ENCODE results near the gene DGKZ. TPM values are rescaled to one million over a fixed set of nuclear protein-coding genes. Genes with fewer than 3 reads are reported as not detected.

The DGKZ gene
- total and polyA plus RNA-seq, 2 donors (not counting 3 experiments of a cell fraction or from before 2014, with no cell fraction given), result 88.8 to 127 TPM

DNA sequence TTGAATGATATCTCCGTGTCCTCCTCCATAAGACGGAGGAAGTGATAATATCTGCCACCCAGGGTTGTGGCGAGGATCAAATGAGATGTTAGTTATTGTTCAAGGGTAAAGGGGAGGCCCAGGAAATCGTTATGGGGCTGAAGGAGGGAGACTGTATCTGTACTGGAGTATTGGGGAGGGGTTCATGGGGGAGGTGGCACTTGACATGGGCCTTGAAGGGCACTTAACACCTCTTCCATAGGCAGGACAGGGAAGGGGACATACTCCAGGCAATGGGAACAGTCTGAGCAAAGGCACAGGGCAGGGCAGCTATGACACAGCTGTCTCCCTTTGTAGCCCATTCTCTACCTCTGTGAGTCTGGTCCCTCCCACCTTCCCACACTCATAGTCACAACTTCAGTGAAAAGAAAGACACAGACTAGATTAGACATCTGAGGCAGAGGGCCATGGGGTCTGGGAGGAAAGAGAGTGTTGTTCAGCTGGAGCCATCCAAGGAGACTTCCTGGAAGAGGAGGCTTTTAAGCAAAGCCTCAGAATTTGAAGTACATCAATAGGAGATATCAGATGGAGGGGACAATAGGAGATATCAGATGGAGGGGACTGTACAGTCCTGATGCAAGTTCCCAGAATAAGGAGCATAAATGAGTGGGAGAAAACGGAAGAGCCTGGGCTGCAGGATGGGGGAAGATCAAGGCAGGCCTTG, 15.8 kb upstream of the DGKZ start:
- Histone ChIP-seq H3K27me3 (ENCODE audit: control insufficient read depth in 2 of 2, insufficient read depth in 2 of 2, low read length in 2 of 2) (peaks cover 46 to 51% of the 10 kb centered on the region in 2 experiments), H3K4me1 (ENCODE audit: control insufficient read depth, extremely low read depth, insufficient read depth, low read length) (no peaks in the 10 kb centered on the region), H4K20me1 (replicated peaks; ENCODE audit: control insufficient read depth, extremely low read depth, insufficient read depth, low read length) (no peaks in the 10 kb centered on the region), H3K9me1 (replicated peaks; ENCODE audit: control insufficient read depth, extremely low read depth, insufficient read depth, low read length) (no peaks in the 10 kb centered on the region), H3K4me2 (ENCODE audit: insufficient read depth, low read length) (no peak overlapping the region), H3K4me3 (replicated peaks in 1 of 3; ENCODE audit: insufficient read depth in 1 of 3, low read depth in 1 of 3, low read length in 3 of 3) (no peak overlapping the region), H3K27ac (ENCODE audit: insufficient read depth, low read depth, low read length) (no peak overlapping the region), H3K9ac (replicated peaks; ENCODE audit: extremely low read depth, insufficient read depth, low read length) (no peak overlapping the region), H3K9me3 (replicated peaks; ENCODE audit: control insufficient read depth, insufficient read depth, low read length) (no peaks in the 10 kb centered on the region), H3K79me2 (ENCODE audit: control insufficient read depth, insufficient read depth, low read length) (no peaks in the 10 kb centered on the region), H2AFZ (ENCODE audit: low read depth, low read length) (no peak overlapping the region), H3K36me3 (ENCODE audit: control insufficient read depth in 2 of 2, extremely low read depth in 1 of 2, insufficient read depth in 2 of 2, low read length in 2 of 2) (no peaks in the 10 kb centered on the region)
- dilution Hi-C loops (cut with MboI; ENCODE audit: extremely low pct_ligation_motif_present, low sequenced_read_pairs) (no loop called here), intact Hi-C loops (cut with micrococcal nuclease) (no loop called here)
- no peak for FAIRE-seq
- CTCF ChIA-PET, result interaction anchor here (0.9 to 4.0 kb wide), 7 partner anchors 9 to 36 kb away, joined by 3 to 30 read pairs (median 7); no protein-coding TSS in a partner anchor
- no peak for DNase-seq (ENCODE audit: low read depth, low spot score)
- no peak for TF ChIP-seq FOS (IDR thresholded peaks at IDR 0.05; ENCODE audit: borderline replicate concordance, insufficient read depth, low read length)
- no peak for TF ChIP-seq GATA2 (IDR thresholded peaks at IDR 0.05; ENCODE audit: insufficient read depth, insufficient read length, low read depth, low read length)
- no peak for TF ChIP-seq EZH2 (IDR thresholded peaks at IDR 0.05; ENCODE audit: borderline replicate concordance, low read depth, low read length, severe bottlenecking)
- no peak for TF ChIP-seq JUN (IDR thresholded peaks at IDR 0.05; ENCODE audit: borderline replicate concordance, insufficient read depth, insufficient read length, low read depth)
- TF ChIP-seq POLR2A (IDR thresholded peaks at IDR 0.05; ENCODE audit: low read depth, low read length), result no peak
- no peak for TF ChIP-seq MYC (IDR thresholded peaks at IDR 0.05; ENCODE audit: low read depth, low read length)
- TF ChIP-seq, protein P1, sequence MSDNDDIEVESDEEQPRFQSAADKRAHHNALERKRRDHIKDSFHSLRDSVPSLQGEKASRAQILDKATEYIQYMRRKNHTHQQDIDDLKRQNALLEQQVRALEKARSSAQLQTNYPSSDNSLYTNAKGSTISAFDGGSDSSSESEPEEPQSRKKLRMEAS (IDR thresholded peaks at IDR 0.05; ENCODE audit: insufficient read depth, insufficient read length), result no peak
- TF ChIP-seq POLR2AphosphoS5 (IDR thresholded peaks at IDR 0.05; ENCODE audit: insufficient read depth, low read depth, low read length), result no peak
- TF ChIP-seq, protein P2, sequence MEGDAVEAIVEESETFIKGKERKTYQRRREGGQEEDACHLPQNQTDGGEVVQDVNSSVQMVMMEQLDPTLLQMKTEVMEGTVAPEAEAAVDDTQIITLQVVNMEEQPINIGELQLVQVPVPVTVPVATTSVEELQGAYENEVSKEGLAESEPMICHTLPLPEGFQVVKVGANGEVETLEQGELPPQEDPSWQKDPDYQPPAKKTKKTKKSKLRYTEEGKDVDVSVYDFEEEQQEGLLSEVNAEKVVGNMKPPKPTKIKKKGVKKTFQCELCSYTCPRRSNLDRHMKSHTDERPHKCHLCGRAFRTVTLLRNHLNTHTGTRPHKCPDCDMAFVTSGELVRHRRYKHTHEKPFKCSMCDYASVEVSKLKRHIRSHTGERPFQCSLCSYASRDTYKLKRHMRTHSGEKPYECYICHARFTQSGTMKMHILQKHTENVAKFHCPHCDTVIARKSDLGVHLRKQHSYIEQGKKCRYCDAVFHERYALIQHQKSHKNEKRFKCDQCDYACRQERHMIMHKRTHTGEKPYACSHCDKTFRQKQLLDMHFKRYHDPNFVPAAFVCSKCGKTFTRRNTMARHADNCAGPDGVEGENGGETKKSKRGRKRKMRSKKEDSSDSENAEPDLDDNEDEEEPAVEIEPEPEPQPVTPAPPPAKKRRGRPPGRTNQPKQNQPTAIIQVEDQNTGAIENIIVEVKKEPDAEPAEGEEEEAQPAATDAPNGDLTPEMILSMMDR (IDR thresholded peaks at IDR 0.05; ENCODE audit: extremely low read depth in 1 of 2, insufficient read depth in 1 of 2, low read depth in 1 of 2, low read length in 2 of 2), result no peak
- no TSS peak for BruUV-seq (replicated peaks)
- POLR2A ChIA-PET, result no interaction called here
